HG02884 (cell line): ENCODE measurements around the gene EDN2.

Source experiments
- ATAC-seq: cut with Tn5 transposase; IDR thresholded peaks from one replicate; pipeline ENCODE4 v1.9.1; 2021; ENCODE audit warnings: mild to moderate bottlenecking, moderate library complexity; ENCODE audit not compliant: unreplicated experiment

EDN2 gene

DNA sequence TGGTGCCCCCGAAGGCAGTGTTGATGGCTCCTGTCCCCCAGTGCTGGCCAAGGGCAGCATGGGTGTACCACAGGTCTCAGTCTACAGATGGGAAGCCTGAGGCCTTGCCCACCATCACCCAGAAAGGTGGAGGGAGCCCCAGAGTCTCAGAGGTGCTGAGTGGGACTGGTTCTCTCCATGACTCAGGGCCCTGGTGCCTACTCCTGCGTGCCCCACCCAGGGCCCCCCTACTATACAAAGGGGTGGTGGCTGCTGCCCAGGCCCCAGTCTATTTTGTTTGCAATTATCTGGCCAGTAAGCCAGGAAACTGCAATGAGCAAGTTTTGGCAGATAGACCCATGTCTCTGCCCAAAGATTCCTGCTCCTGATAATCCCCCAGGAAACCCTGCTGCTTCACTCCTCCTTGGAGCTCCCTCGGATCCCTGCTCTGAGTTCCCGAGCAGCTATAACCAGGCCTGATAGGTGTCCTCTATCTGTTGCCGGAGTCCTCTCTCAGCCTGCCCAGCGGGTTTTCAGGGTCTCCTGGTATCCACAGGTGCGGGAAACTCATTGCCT, 41.7 kb downstream of the EDN2 start:
- no peak for ATAC-seq

DNA sequence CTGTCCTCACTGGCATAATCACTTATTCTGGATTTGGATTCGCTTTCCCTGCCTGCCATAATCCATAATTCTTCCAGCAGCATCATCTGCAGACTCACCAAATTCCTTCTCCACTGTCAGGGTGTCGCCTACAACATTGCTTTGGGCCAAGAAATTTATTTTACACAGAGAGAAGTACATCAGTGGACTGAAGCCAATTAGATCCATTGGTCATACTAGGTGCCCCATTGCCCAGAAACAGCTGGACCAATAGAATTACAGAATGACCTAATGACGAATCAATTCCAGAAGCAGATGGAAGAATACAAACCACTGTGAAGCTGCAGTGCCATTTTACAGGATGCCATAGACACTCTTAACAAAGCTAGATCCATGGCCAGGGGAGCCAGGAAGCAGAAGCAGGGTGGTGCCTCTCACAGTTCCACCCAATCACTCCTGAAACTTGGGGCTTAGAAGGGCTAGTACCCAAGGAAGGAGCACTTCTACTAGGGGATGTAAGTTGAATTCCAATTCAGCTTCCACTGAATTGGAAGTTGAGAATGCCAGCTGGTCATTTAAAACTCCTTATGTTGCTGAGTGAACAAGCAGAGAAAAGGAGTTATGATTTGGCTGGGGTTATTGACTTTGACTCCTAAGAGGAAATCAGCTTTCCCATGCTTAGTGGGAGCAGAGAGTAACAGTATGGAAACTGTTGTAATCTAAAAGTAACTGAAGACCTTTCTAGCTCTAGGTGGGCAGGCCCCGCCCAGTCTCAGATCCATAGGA, 44.0 kb downstream of the EDN2 start:
- ATAC-seq = no peak

DNA sequence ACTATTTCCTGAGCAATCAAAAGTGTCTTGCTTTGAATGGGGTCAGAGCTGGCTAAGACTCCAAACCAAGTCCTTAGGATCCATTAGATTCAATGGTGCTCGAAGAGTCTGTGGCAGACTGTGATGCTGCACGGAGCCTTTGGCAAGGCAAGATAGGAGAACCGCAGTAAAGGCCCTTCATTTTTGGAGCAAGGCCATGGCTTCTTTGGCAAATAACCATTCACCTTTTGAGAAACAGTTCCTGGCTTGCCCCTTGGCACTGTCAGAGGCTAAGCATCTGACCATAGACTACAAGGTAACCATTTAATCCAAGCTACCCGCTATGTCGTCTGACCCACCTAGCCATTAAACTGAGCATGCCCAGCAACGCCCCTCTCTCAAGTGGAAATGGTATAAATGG, 45.2 kb downstream of the EDN2 start:
- no peak for ATAC-seq

DNA sequence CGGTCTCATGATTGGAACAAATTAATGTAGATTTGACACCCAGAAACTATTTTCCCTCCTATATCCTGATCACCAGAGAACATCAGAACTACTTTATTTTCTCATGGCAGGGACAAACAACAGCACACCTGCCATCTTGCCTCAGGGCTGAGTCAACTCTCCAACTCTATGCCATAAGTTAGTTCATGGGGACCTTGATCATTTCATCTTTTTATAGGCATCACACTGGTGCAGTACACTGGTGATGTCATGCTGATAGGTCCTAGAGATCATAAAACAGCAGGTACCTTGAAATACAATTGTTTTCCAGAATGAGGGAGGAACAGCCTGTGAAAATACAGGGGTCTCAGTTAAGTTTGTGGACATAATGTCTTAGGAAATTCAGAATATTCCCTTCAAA, 45.8 kb downstream of the EDN2 start:
- no peak for ATAC-seq

DNA sequence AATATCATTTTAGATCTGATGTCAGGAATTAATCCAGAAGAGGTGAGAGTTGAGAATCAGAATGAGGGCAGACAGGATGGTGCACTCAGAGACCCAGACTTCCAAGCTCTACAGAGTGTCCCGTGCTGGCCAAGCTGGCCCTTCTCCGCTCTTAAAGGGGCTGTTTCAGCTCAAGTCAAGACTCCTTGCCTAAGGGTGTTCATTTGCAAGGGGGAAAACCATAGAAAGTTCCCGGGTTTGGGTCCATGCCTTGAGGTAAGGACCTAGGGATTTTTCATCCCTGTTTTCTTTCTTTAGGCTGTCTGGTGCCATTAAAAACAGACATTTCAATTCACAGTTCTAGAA, 47.5 kb downstream of the EDN2 start:
- no peak for ATAC-seq

DNA sequence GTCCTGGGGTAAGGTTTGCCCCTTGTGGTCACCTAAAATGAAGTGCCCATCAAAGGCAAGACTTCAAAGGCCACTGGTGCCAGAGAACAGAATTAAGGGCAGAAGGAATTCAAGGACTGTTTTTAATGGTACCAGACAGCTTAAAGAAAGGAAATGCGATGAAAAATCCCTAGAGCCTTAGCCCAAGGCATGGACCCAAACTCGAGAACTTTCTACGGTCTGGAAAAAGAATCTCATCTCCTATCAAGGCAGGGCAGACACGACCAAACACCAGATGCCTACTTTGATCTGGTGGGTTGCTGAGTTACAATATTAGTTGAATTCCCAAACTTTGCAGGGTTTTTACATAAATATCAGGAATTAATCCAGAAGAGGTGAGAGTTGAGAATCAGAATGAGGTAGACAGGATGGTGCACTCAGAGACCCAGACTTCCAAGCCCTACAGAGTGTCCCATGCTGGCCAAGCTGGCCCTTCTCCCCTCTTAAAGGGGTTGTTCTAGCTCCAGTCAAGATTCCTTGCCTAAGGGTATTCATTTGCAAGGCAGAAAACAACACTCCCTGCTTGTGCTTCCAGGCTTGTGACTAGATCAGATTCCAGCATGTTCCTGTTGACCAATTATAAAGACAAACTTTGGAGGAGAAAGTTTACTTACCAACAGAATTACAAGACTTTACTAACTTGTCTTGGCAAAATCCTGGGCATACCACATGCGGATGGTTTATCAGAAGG, 48.0 kb downstream of the EDN2 start:
- no peak for ATAC-seq

DNA sequence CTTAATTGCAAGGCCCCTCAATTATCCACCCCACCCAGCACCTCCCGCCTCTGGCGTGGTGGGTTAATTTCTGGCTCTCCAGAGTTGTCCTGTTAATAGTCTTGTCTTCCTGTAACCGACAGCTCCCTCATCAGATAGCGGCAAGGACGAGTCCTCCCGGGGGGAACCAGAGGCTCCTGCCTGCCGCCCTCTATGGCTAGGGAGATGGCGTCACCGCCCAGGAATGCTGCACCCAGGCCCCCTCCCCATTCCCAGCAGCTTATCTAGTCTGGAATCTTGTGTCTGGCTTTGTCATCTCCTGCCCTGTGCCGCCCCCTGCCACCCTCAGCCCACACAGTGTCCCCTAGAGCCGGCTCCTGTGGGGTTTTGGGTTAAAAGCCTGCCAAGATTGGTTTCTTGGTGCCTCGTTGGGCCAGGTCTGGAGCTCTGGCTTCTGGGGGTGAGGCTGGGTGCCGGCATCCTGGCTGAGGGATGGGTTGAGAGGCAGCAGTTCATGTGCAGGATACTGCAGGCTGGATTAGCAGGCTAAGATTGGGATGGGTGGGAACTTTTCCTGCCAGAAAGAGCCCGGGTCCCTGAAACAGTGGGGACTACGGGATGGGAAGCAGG, 48.8 kb downstream of the EDN2 start:
- ATAC-seq = no peak

DNA sequence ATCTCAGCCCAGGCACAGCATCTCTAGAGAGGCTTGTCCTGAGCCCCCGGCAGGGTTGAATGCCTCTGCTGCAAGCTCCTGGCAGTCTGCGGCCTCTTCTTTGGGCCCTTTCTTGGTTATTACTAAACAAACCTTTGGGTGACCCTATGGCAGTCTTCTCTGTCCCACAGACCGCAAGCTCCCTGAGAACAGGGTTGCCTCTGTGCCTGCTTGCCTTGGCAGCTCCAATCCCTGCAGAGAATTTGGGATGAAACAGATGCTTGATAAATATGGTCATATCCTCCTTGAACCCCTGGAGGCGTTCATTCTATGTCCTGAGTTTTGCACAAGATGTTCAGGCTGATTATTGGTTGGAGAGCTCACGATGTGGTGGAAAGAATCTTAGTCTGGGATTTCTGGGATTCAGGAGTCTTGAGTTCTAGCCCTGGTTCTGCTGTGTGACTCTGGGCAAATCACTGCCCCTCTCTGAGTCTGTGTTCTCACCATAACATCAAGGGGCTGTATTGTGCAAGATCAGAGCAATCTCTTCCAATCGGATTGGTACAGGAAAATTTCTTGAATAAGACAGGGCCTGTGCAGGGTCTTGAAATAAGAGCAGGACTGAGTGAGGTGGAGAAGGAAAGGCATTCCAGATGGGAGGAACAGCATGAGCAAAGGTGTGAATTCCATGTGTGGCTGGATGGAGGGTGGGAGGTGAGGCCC, 49.6 kb downstream of the EDN2 start:
- no peak for ATAC-seq

DNA sequence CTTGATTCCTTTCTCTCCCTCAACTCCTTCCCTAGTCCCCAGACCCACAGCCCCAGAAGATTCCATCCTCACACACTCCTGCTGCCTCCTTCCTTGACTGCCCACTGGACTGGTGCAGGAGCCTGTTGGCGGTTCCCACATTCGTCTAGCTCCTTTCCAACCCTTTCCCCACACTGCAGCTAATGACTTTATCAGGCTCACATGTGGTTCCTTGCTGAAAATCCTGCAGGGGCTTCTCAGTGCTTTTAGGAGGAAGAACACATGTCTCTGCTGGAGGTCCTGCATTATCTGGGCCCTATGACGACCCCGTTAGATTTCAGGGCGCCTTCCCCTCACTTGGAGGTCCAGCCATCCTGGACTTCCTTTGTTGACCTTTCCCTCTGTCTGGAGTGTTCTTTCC, 50.2 kb downstream of the EDN2 start:
- no peak for ATAC-seq

DNA sequence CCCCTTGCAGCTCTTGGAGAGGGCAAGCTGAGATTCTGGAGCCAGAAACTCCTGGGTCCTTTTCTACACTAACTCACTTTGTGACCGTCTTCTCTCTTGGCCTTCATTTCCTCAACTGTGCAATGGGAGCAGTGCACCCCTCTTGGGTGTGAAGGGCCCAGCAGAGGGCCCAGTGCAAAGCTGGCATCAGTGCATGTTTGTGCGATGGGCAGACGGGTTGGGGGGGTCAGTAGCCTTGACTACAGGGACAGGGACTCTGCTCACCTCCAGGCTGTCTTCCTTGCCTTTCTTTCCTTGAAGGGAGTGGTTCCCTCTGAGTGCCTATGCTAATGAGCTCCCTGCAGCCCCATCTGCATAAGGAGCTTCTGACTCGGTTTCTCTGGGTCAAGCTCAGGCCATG, 51.0 kb downstream of the EDN2 start:
- no peak for ATAC-seq

DNA sequence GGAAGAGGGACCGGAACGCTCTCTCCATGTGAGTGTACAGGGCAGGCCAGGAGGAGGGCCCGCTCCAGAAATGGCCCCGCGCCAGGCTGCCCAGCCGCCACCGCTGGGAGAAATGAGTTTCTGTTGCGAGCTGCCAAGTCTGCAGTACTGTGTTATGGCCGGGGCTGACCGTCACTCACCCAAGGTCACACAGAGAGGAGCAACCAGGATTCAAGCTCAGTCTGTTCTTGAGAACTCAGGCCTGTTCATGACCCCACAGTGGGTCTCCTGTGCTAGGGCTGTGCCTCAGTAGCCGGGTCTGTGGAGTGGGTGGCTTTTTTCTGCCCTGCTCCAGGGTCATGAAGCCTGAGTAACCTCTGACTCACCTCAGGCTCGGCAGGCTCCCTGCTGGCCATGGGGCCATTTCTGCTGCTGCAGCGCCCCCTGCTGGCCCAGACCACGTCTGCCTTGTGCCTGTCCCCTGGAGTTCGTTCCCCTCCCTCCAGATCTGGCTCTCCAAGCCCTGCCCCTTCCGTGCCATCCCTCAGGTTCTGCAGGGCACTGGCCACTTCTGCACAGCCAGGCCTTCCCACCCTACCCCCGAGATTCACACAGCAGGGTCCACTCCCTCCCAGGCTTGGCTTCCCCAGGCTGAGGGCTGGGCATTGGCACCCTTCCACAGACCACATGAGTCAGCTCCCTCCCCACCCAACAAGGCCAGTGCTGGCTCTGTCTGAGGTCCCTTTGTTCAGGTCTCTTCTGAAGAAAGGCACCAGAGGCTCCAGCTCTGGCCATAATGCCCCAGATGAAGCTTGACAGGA, 51.8 kb downstream of the EDN2 start:
- ATAC-seq = no peak

DNA sequence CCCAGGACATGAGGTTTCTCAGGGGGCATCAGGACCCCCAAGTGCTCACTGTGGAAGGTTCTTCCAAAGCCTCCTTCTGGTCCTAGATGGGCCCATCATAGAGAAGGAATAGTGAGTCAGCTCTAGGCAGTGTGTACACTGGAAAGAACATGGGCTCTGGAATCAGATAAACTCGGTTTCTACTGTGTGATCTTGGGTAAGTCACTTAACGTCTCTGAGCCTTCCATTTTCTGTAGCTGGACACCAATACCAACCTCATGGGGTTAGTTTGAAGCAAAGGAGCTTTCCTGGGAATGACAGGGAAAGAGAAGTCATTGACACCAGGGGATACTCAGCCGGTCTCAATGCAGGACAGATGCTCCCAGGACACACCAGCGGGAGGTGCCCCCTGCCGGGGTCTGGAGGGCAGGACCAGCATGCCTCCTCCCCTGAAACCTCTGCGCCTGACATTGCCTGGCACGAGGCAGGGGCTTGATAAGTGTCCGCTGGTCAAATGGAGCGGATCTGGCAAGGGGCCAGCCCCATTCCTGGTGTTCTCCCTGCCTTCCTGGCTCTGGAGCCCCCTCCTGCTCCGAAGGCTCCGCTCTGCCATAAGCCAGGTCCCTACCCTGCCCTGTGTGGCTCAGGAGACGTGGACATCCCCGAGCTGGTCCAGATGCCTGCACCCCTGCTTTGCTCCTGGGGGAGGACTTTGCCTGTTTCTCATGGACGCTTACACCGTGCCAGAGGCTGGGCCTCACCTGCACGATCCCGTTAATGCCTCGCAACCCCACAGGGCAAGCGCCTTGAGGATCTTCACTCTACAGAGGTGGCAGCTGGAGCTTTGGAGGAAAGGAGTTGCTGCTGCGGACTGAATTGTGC, 52.8 kb downstream of the EDN2 start:
- ATAC-seq = no peak

DNA sequence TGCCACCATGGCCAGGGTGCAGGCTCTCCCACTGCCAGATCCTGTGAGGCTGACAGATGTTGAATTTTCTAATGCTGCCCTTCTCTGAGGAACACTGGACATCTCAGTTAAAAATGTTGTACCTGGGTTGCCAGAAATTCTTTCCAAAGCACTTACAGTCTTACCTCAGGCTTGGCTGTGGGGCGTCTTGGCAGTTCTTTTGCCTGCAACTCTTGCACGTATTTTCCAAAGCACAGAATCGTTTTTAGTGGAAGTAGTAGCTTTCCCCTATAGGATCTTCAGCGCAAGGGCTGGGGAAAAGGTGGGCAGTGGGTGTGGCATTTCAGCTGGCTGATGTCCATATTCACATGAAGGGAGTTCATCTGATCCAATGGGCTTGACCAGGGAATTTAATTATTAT, 53.9 kb downstream of the EDN2 start:
- ATAC-seq = no peak

DNA sequence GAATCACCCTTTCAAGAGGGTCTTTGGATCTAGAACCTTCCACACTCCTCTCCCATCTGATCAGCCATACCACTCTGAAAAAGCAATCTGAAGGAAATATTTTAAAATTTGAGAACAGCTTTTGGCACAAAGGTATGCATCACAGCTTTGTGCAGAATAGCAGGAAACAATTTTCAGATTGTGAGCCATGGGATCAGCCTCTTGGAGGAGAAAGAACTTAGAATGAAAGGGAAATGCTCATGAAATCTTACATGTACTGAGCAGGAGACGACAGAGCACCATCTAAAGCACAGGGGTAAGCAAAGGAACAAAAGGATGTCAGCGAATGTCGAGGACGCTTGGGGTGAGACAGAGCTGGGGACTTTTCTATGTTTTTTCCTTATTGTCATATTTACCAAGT, 54.4 kb downstream of the EDN2 start:
- ATAC-seq = no peak

DNA sequence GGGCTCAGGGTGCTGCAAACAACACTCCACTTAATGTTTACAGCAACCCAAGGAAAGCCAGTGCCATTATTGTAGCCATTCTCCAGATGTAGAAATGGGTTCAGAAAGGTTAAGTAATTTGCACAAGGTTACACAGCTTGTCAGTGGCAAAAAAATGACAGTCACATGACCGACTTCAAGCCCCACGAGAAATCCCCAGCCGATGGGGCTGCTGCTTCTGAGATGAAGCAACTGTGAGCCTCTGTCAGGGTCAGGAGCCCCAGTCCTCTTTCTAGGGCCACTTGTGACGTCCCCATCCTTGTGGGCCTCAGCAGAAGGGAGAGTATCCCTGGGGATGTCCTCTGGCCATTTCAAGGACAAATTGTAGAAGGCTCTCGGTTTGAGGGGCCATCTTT, 54.8 kb downstream of the EDN2 start:
- ATAC-seq = no peak
